Hepatocyte (in vitro differentiated cells): ENCODE data around the gene SFRP4. TPM values are rescaled to one million over a fixed set of nuclear protein-coding genes. Genes with fewer than 3 reads are reported as not detected.

Experiments
- DNase-seq: peaks from one replicate; pipeline ENCODE4 v3.0.0-alpha.2; 2016; ENCODE audit warnings: low spot score
- H2AFZ ChIP-seq: fragments of 200-600 bp; sonication (generic); 2 replicates; pipeline ENCODE4 v1.6.0; 2016; ENCODE audit warnings: antibody characterized with exemption, mild to moderate bottlenecking
- H3K27ac ChIP-seq: fragments of 200-600 bp; sonication (generic); 2 replicates; pipeline ENCODE4 v1.5.1; 2016; ENCODE audit warnings: mild to moderate bottlenecking
- H3K27me3 ChIP-seq: fragments of 200-600 bp; sonication (generic); 2 replicates; pipeline ENCODE4 v1.6.1; 2016
- H3K36me3 ChIP-seq: fragments of 200-600 bp; sonication (generic); replicated peaks from 2 replicates; pipeline ENCODE4 v1.5.1; 2016; ENCODE audit warnings: low read depth; ENCODE audit not compliant: insufficient read depth
- H3K4me1 ChIP-seq: fragments of 200-600 bp; sonication (generic); 2 replicates; pipeline ENCODE4 v1.5.1; 2016; ENCODE audit warnings: mild to moderate bottlenecking, moderate library complexity; ENCODE audit not compliant: insufficient read depth
- H3K4me2 ChIP-seq: fragments of 200-600 bp; sonication (generic); 2 replicates; pipeline ENCODE4 v1.6.0; 2016
- H3K4me3 ChIP-seq: fragments of 200-600 bp; sonication (generic); 2 replicates; pipeline ENCODE4 v1.5.1; 2016; ENCODE audit warnings: mild to moderate bottlenecking
- H3K79me2 ChIP-seq: fragments of 200-600 bp; sonication (generic); 2 replicates; pipeline ENCODE4 v1.6.0; 2017; ENCODE audit warnings: mild to moderate bottlenecking
- H3K9me2 ChIP-seq: fragments of 200-600 bp; sonication (generic); replicated peaks from 2 replicates; pipeline ENCODE4 v1.6.0; 2017; ENCODE audit warnings: mild to moderate bottlenecking; ENCODE audit not compliant: insufficient read depth
- H3K9me3 ChIP-seq: fragments of 200-600 bp; sonication (generic); 2 replicates; pipeline ENCODE4 v1.5.1; 2016; ENCODE audit warnings: low read depth, mild to moderate bottlenecking
- H4K20me1 ChIP-seq: fragments of 200-600 bp; sonication (generic); 2 replicates; pipeline ENCODE4 v1.6.0; 2016; ENCODE audit warnings: mild to moderate bottlenecking; ENCODE audit not compliant: insufficient read depth, poor library complexity, severe bottlenecking
- EZH2 ChIP-seq: fragments of 200-600 bp; sonication (generic); IDR thresholded peaks from 2 replicates; pipeline ENCODE4 v1.6.1; 2016; ENCODE audit warnings: antibody characterized with exemption, mild to moderate bottlenecking, borderline replicate concordance
- EZH2phosphoT487 ChIP-seq: fragments of 200-600 bp; sonication (generic); IDR thresholded peaks from one replicate; pipeline ENCODE4 v1.6.1; 2018; ENCODE audit warnings: antibody characterized with exemption, mild to moderate bottlenecking, low read depth, moderate library complexity; ENCODE audit not compliant: unreplicated experiment, severe bottlenecking
- WGBS: methylation state at CpG from one replicate; pipeline ENCODE4 v1.1.6; 2016; ENCODE audit warnings: low lambda C conversion rate; ENCODE audit errors: missing lambda C conversion rate; 5-methylcytosine and 5-hydroxymethylcytosine counted together
- polyA plus RNA-seq: library from polyadenylated mRNA; unstranded; fragments of >200 nt; fragmentation: Nextera tagmentation; extraction: Ambion mirVana; gene quantifications from 2 replicates; pipeline ENCODE4 v1.2.1, GENCODE V29; 2016
- total RNA-seq: library from RNA; depleted of rRNA; stranded (reverse); fragments of >200 nt; gene quantifications from 2 replicates; pipeline ENCODE4 v1.2.3, GENCODE V29; 2014
- TF ChIP-seq, protein P1 (sequence below): fragments of 200-600 bp; sonication (generic); IDR thresholded peaks from 2 replicates; pipeline ENCODE4 v1.5.1; 2016; ENCODE audit warnings: antibody characterized with exemption, mild to moderate bottlenecking; ENCODE audit not compliant: poor library complexity

Gene SFRP4
- total and polyA plus RNA-seq, 2 experiments from 2014 or later = 1.1 to 1.3 TPM

DNA sequence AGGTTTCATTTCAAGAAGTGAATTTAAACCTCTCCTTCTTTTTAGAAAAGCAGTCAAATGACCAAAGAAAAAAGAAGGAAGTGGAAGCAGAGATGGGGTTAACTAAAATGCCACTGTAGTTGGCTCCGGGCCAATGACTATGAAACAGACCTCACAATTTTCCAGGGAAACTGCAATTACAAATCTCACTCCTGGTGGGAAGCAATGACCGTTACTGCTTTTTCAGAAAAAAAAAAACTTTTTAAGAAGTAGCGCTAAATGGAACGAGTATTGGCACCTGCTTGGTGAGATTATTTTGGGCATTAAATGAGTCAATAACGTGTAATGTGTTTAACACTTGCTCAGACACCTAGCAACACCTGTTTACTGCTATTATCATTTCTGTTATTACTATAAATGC, 1.2 kb downstream of the SFRP4 start:
- Histone ChIP-seq H2AFZ (no peak overlapping the region), H3K27me3 (peaks cover 49% of the 10 kb centered on the region), H4K20me1 (no peaks in the 10 kb centered on the region), H3K9me2 (no peaks in the 10 kb centered on the region), H3K27ac (no peak overlapping the region), H3K4me3 (no peak overlapping the region), H3K79me2 (no peaks in the 10 kb centered on the region), H3K9me3 (no peaks in the 10 kb centered on the region), H3K4me1 (no peaks in the 10 kb centered on the region), H3K4me2 (no peak overlapping the region), H3K36me3 (no peaks in the 10 kb centered on the region)
- DNase-seq = peak; percentile 13
- TF ChIP-seq EZH2phosphoT487 = no peak
- WGBS = 62% methylated on average over 5 of the region's 5 CpGs

DNA sequence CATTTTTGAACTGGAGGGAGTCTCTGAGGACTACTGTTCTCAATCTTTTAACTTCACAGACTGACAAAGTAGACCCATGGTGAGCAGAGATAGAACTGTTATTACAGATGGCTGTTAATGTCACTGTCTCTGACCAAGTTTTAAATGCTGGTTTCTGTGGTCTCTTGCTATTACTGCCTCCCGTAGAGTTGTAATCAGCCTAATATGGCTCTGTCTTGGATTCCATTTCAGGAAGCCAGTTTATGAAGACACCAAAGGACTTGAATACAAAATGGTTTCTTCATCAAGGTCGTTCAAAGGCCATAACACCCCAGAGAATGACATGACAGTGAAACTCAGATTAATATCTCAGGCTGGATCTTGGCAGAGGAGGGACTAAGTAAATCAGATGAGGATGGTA, 3.9 kb downstream of the SFRP4 start:
- no peaks in the 10 kb centered on the region for H3K79me2 ChIP-seq
- no peak overlapping the region for H3K27ac ChIP-seq
- no peak overlapping the region for H3K4me3 ChIP-seq
- H3K4me1 ChIP-seq = no peaks in the 10 kb centered on the region
- no peak overlapping the region for H2AFZ ChIP-seq
- no peaks in the 10 kb centered on the region for H4K20me1 ChIP-seq
- no peak overlapping the region for H3K4me2 ChIP-seq
- no peaks in the 10 kb centered on the region for H3K9me3 ChIP-seq
- WGBS = 76% methylated on average over 2 of the region's 2 CpGs
- H3K9me2 ChIP-seq = no peaks in the 10 kb centered on the region
- H3K27me3 ChIP-seq = peaks cover 23% of the 10 kb centered on the region
- DNase-seq = no peak
- TF ChIP-seq, protein P1, sequence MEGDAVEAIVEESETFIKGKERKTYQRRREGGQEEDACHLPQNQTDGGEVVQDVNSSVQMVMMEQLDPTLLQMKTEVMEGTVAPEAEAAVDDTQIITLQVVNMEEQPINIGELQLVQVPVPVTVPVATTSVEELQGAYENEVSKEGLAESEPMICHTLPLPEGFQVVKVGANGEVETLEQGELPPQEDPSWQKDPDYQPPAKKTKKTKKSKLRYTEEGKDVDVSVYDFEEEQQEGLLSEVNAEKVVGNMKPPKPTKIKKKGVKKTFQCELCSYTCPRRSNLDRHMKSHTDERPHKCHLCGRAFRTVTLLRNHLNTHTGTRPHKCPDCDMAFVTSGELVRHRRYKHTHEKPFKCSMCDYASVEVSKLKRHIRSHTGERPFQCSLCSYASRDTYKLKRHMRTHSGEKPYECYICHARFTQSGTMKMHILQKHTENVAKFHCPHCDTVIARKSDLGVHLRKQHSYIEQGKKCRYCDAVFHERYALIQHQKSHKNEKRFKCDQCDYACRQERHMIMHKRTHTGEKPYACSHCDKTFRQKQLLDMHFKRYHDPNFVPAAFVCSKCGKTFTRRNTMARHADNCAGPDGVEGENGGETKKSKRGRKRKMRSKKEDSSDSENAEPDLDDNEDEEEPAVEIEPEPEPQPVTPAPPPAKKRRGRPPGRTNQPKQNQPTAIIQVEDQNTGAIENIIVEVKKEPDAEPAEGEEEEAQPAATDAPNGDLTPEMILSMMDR = no peak
- no peak for TF ChIP-seq EZH2phosphoT487
- no peak for TF ChIP-seq EZH2
- no peaks in the 10 kb centered on the region for H3K36me3 ChIP-seq

DNA sequence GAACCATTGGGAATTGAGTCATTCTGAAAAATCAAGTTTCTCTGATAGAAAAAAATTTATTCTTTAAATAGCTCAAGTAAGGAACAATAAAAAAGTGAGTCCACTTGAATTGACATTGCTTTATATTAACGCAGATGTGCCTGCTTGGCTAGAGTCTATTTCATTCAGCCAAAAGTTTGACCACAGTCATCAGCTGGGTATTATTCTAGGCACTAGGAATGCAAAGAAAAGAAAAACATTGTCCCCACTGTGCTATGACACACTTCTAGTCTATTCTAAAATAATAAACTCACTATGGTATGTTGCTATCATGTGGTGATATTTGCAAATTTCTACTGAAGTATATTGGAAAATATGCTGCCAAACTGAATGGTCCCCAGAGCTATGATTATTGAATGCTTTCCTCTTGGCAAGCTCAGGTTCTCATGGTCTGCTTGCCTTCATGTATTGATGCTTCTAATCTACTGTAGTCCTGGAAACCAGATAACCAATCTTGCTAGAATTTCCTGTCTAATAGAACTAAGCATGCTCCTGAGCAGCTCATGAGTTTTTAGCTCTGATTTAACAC, 8.3 kb downstream of the SFRP4 start:
- H3K27me3 ChIP-seq = no peaks in the 10 kb centered on the region
- no peaks in the 10 kb centered on the region for H3K79me2 ChIP-seq
- 91% methylated on average over 1 of the region's 1 CpG for WGBS
- no peaks in the 10 kb centered on the region for H3K9me2 ChIP-seq
- no peaks in the 10 kb centered on the region for H3K4me1 ChIP-seq
- no peaks in the 10 kb centered on the region for H4K20me1 ChIP-seq
- no peak for DNase-seq
- TF ChIP-seq EZH2 (no peak), EZH2phosphoT487 (no peak)
- TF ChIP-seq, protein P1 = no peak
- H3K4me3 ChIP-seq = no peak overlapping the region
- no peaks in the 10 kb centered on the region for H3K9me3 ChIP-seq
- no peak overlapping the region for H2AFZ ChIP-seq
- H3K27ac ChIP-seq = no peak overlapping the region
- no peak overlapping the region for H3K4me2 ChIP-seq
- no peaks in the 10 kb centered on the region for H3K36me3 ChIP-seq

DNA sequence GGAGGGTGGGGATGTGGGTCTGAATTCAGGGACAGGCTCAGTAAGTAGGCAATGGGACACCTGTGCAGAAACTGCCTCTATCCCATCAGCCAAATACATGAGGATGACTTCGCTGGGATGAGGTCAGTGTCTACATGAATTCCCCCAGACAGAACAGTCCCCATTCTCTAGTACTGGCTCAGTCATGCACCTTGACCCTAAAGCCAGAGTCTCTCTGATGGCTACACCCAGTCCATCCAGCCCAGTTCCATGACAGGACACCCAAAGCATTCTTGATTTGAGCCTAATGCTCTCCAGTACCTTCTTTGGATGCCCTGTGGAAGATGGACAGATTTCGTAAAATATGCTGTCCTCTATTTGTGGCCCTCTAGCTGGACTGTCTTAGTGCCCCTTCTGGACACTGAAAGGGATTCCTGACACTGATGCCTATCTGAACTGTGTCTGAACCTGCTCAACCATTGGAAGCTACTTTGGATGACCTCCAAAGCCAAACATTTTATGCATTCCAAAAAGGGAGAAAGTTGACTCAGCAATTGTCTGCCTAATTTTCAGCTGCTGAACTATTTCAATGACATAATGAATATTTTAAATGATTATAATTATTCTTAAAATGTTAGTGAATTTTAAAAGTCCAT, 14.6 kb downstream of the SFRP4 start:
- Histone ChIP-seq H3K27ac (no peak overlapping the region), H4K20me1 (no peaks in the 10 kb centered on the region), H3K36me3 (no peaks in the 10 kb centered on the region), H2AFZ (no peak overlapping the region), H3K9me2 (no peaks in the 10 kb centered on the region), H3K27me3 (no peaks in the 10 kb centered on the region), H3K4me1 (peaks cover 4% of the 10 kb centered on the region), H3K9me3 (no peaks in the 10 kb centered on the region), H3K4me2 (no peak overlapping the region), H3K79me2 (no peaks in the 10 kb centered on the region), H3K4me3 (no peak overlapping the region)
- 91% methylated on average over 2 of the region's 2 CpGs for WGBS
- TF ChIP-seq EZH2 (no peak), EZH2phosphoT487 (no peak)
- TF ChIP-seq, protein P1 = no peak
- DNase-seq = no peak
